Uterus (tissue), 2 donors: ENCODE measurements around the gene TDP1.

Experiments
- POLR2A ChIP-seq, 2 donors: fragments of 450-650 bp; IDR thresholded peaks; one replicate each; pipeline ENCODE4 v1.6.1; 2016; ENCODE audit warnings: antibody characterized with exemption in 2 of 2, mild to moderate bottlenecking in 1 of 2, moderate library complexity in 1 of 2
- TF ChIP-seq, protein P1 (sequence below), 4 experiments: fragments of 200-600 bp in 2 of 4; fragments of 450-650 bp in 2 of 4; sonication (generic) in 2 of 4; IDR thresholded peaks; one replicate each; pipeline ENCODE4 v1.5.1; 2016 to 2019; ENCODE audit warnings: antibody characterized with exemption in 4 of 4, mild to moderate bottlenecking in 2 of 4, moderate library complexity in 1 of 4

DNA sequence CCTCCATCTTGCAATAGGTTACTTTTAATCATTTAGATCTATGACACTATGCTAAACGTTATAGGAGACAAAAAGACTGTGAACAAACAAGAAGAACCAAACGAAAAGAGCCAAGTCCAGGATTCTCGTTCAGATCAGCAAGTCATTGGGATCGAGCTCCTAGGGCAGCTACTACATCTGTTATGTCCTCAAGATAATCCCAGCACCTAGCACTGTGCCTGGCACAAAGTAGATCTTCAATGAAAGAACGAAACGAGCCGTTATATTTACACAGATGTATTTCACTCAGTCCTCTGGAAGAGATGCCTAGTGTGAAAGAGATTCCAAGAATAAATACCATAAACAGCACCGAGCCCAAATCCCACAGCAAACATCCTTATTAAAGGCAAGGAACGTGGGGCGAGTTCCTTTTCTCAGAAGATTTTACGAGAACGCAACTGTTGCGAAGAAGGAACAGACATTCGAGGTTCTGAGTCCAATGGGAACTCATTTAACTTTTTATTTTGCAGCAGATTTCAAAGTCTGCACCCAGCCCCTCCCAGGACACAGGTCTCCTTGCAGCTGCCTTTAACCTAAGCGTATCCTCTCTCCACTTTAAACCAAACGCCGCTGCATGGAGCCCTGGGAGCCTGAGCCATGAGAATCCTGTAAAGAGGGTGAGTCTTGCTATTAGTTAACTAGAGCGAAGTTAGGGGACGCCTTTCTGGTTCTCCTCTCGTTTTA is 544 bp upstream of the TDP1 start:
- TF ChIP-seq POLR2A (IDR thresholded peaks at IDR 0.05), result no peak
- TF ChIP-seq, protein P1, sequence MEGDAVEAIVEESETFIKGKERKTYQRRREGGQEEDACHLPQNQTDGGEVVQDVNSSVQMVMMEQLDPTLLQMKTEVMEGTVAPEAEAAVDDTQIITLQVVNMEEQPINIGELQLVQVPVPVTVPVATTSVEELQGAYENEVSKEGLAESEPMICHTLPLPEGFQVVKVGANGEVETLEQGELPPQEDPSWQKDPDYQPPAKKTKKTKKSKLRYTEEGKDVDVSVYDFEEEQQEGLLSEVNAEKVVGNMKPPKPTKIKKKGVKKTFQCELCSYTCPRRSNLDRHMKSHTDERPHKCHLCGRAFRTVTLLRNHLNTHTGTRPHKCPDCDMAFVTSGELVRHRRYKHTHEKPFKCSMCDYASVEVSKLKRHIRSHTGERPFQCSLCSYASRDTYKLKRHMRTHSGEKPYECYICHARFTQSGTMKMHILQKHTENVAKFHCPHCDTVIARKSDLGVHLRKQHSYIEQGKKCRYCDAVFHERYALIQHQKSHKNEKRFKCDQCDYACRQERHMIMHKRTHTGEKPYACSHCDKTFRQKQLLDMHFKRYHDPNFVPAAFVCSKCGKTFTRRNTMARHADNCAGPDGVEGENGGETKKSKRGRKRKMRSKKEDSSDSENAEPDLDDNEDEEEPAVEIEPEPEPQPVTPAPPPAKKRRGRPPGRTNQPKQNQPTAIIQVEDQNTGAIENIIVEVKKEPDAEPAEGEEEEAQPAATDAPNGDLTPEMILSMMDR (IDR thresholded peaks at IDR 0.05), result no peak
